Gastrocnemius medialis (tissue), 4 donors: Measurements from ENCODE around the gene SLC47A2. TPM values are rescaled to one million over a fixed set of nuclear protein-coding genes. Genes with fewer than 3 reads are reported as not detected.
A peak's percentile ranks its signal among the peaks of the same experiment; 100 is the strongest.

ENCODE experiments used
- ATAC-seq, 2 donors: fragments of 150-250 bp; one replicate each; pipeline ENCODE4 v1.9.1; 2016
- DNase-seq, 2 donors: peaks; one replicate each; pipeline ENCODE4 v3.0.0-alpha.2; 2019
- H3K27ac ChIP-seq, 4 donors: fragments of 200-600 bp; sonication (generic); 1 replicate in 1 of 4; 2 replicates in 3 of 4; pipeline ENCODE4 v1.5.1; 2016 to 2018; ENCODE audit warnings: mild to moderate bottlenecking in 2 of 4, moderate library complexity in 1 of 4
- H3K27me3 ChIP-seq, 3 donors: fragments of 200-600 bp; sonication (generic) in 2 of 3; 1 replicate in 1 of 3; 2 replicates in 2 of 3; pipeline versions ENCODE4 v1.5.1 to v1.6.0; 2016 to 2019; ENCODE audit warnings: mild to moderate bottlenecking in 1 of 3, moderate library complexity in 1 of 3
- H3K36me3 ChIP-seq, 2 donors: fragments of 200-600 bp; sonication (generic) in 1 of 2; one replicate each; pipeline ENCODE4 v1.5.1; 2017 to 2018
- H3K4me1 ChIP-seq, 2 donors: fragments of 200-600 bp; sonication (generic) in 1 of 2; one replicate each; pipeline ENCODE4 v1.5.1; 2016 to 2017; ENCODE audit warnings: mild to moderate bottlenecking in 2 of 2
- H3K4me3 ChIP-seq, 4 donors: fragments of 200-600 bp; sonication (generic) in 3 of 4; 1 replicate in 1 of 4; 2 replicates in 3 of 4; pipeline ENCODE4 v1.5.1; 2016 to 2019; ENCODE audit warnings: mild to moderate bottlenecking in 2 of 4
- H3K9me3 ChIP-seq, 3 donors: fragments of 200-600 bp; sonication (generic) in 2 of 3; 1 replicate in 1 of 3; 2 replicates in 2 of 3; pipeline ENCODE4 v1.5.1; 2016 to 2019
- POLR2A ChIP-seq, 2 donors: fragments of 450-650 bp; IDR thresholded peaks; one replicate each; pipeline ENCODE4 v1.6.1; 2017; ENCODE audit warnings: antibody characterized with exemption in 2 of 2, mild to moderate bottlenecking in 2 of 2, moderate library complexity in 2 of 2
- in situ Hi-C, 4 donors: fragments of 200-750 bp; cut with MboI; loops; one replicate each; pipeline versions ENCODE4 v1.15.0 to v1.8.0; 2017; ENCODE audit warnings: low sequenced_read_pairs in 4 of 4
- intact Hi-C: fragments of 100-400 bp; cut with DNase I; formaldehyde crosslinking; loops from one replicate; pipeline ENCODE4 v1.15.1; 2023; ENCODE audit warnings: low total_unique reads
- total RNA-seq, 4 donors: library from RNA; depleted of rRNA; stranded (reverse); fragments of >200 nt; gene quantifications; one replicate each; pipeline versions ENCODE4 v1.1.0 to v1.2.3, GENCODE V29; 2016
- TF ChIP-seq, protein P1 (sequence below), 5 experiments: fragments of 450-650 bp in 3 of 5; fragments of 200-600 bp in 2 of 5; sonication (generic) in 2 of 5; IDR thresholded peaks in 4 of 5; conservative IDR thresholded peaks in 1 of 5; 1 replicate in 4 of 5; 2 replicates in 1 of 5; pipeline ENCODE4 v1.5.1; 2016 to 2019; ENCODE audit warnings: antibody characterized with exemption in 5 of 5, mild to moderate bottlenecking in 3 of 5, moderate library complexity in 3 of 5

SLC47A2 gene
- total RNA-seq, 4 donors from 2014 or later: 0.15 to 1.0 TPM; not detected in 2

DNA sequence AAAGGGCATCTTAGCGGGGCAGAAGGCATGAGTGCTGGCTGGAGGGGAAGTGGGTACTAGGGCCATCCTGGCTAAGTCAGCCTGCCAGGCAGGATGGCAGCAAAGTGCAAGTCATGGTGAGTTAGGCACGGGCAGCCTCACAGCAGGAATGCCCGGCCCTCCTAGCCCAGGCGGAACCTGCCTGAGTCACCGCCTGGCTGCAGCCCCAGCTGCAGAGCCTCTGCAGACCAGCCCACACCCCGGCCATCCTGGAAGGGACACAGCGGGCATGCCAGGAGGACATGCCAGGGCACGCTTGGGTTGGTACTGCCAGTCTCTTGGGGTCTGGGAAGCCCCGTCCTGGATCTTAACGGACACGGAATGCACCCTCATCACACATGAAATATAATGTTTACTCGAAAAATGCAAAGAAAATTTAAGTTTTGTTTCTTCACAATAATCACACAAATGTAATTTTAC lies 36.7 kb upstream of the SLC47A2 start:
- intact Hi-C loops: loop anchor here (1.0 to 5.0 kb wide), 6 partner anchors 29 to 391 kb away; partner anchors contain the start of genes ALDH3A2, B9D1 and SLC47A1
- peak; percentile 83 to 84 for ATAC-seq

DNA sequence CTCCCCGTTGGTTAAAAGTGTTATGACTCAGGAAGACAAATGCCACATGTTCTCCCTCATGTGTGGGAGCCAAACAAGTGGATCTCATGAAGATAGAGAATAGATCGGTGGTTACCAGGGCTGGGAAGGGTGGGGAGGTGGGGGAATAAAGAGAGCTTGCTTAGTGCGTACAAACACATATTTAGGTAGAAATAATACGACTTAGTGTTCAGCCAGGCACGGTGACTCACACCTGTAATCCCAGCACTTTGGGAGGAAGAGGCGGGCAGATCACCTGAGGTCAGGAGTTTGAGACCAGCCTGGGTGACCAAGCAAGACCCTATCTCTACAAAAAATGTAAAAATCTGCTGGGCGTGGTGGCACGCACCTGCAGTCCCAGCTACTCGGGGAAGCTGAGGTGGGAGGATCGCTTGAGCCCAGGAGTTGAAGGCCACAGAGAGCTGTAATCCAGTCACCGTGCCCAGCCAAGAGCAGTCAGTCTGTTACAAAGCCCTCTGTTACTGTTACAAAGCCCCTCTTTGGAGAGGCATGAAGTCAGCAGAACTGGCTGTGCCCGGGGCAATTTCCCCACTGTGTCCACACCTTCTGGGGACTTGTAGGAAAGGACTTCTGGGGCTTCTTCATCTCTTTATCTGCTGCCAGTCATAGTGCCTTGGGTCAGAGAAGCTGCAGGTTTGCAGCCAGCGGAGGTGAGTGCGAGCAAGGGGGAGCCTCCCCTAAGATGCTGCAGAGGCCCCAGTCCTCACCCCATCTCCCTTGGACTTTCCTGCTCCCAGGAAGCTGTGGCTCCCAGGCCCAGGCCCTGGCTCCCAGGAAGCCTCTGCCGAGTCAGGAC lies 36.0 kb upstream of the SLC47A2 start:
- intact Hi-C loops: loop anchor here (1.0 to 5.0 kb wide), 6 partner anchors 28 to 390 kb away; partner anchors contain the start of genes ALDH3A2, B9D1 and SLC47A1
- no peaks in the 10 kb centered on the region for H3K9me3 ChIP-seq
- in situ Hi-C loops: loop anchor here in 3 of 4 donors (25.0 kb wide), 1 partner anchor 390 kb away; the partner anchor contains the start of gene B9D1 (in 3 of the 3)
- no peak overlapping the region for H3K4me3 ChIP-seq
- no peak for TF ChIP-seq POLR2A (IDR thresholded peaks at IDR 0.05)
- TF ChIP-seq, protein P1, sequence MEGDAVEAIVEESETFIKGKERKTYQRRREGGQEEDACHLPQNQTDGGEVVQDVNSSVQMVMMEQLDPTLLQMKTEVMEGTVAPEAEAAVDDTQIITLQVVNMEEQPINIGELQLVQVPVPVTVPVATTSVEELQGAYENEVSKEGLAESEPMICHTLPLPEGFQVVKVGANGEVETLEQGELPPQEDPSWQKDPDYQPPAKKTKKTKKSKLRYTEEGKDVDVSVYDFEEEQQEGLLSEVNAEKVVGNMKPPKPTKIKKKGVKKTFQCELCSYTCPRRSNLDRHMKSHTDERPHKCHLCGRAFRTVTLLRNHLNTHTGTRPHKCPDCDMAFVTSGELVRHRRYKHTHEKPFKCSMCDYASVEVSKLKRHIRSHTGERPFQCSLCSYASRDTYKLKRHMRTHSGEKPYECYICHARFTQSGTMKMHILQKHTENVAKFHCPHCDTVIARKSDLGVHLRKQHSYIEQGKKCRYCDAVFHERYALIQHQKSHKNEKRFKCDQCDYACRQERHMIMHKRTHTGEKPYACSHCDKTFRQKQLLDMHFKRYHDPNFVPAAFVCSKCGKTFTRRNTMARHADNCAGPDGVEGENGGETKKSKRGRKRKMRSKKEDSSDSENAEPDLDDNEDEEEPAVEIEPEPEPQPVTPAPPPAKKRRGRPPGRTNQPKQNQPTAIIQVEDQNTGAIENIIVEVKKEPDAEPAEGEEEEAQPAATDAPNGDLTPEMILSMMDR (IDR thresholded peaks at IDR 0.05 in 4 of 5, conservative IDR thresholded peaks at IDR 0.05 in 1 of 5): no peak
- ATAC-seq (peak; percentile 28 to 32), DNase-seq (no peak)
- peak overlapping the region; percentile 83 to 94 (median 92) for H3K27ac ChIP-seq
- H3K27me3 ChIP-seq: no peaks in the 10 kb centered on the region
- peaks cover 17 to 33% of the 10 kb centered on the region in 2 donors for H3K4me1 ChIP-seq
- no peaks in the 10 kb centered on the region for H3K36me3 ChIP-seq

More for the DNA sequence above, 36.7 kb upstream of the SLC47A2 start:
- H3K4me1 ChIP-seq: peaks cover 17 to 33% of the 10 kb centered on the region in 2 donors
- H3K27me3 ChIP-seq: no peaks in the 10 kb centered on the region
- peak overlapping the region; percentile 83 to 94 (median 92) for H3K27ac ChIP-seq
- peak; percentile 21 to 35 for TF ChIP-seq POLR2A (IDR thresholded peaks at IDR 0.05)
- TF ChIP-seq, protein P1 (IDR thresholded peaks at IDR 0.05 in 4 of 5, conservative IDR thresholded peaks at IDR 0.05 in 1 of 5): no peak
- in situ Hi-C loops: loop anchor here in 3 of 4 donors (25.0 kb wide), 1 partner anchor 391 kb away; the partner anchor contains the start of gene B9D1 (in 3 of the 3)
- no peaks in the 10 kb centered on the region for H3K9me3 ChIP-seq
- H3K4me3 ChIP-seq: peak overlapping the region in 1 of 4 donors; percentile 7
- peak; percentile 87 to 93 for DNase-seq
- H3K36me3 ChIP-seq: no peaks in the 10 kb centered on the region

DNA sequence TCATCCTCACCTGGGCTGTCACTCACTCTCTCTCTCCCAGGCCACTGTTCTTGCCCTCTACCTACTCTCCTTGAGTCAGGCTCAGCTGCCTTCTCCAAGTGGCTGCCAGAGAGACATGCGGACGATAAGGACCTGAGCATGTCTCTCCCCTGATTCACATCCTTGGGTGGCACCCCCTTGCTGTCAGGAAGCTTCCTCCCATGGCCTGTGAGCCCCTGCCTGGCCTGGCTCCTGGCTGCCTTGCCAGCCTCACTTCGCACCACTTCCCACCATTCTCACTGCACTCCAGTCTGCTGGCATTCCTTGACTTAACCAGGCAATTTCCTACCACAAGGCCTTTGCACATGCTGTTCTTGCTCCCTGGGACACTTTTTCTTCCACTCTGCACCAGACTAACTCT lies 34.5 kb upstream of the SLC47A2 start:
- H3K9me3 ChIP-seq: no peaks in the 10 kb centered on the region
- ATAC-seq (no peak), DNase-seq (no peak)
- TF ChIP-seq, protein P1 (IDR thresholded peaks at IDR 0.05 in 4 of 5, conservative IDR thresholded peaks at IDR 0.05 in 1 of 5): no peak
- no peak for TF ChIP-seq POLR2A (IDR thresholded peaks at IDR 0.05)
- peak overlapping the region in 3 of 4 donors; percentile 34 to 90 (median 64) for H3K27ac ChIP-seq
- H3K36me3 ChIP-seq: no peaks in the 10 kb centered on the region
- in situ Hi-C loops (loop anchor here in 3 of 4 donors (25.0 kb wide), 1 partner anchor 389 kb away; the partner anchor contains the start of gene B9D1 (in 3 of the 3)), intact Hi-C loops (loop anchor here (5.0 kb wide), 4 partner anchors 79 to 389 kb away; partner anchors contain the start of genes B9D1 and SLC47A1)
- H3K4me3 ChIP-seq: no peak overlapping the region
- peaks cover 17 to 33% of the 10 kb centered on the region in 2 donors for H3K4me1 ChIP-seq
- H3K27me3 ChIP-seq: no peaks in the 10 kb centered on the region

DNA sequence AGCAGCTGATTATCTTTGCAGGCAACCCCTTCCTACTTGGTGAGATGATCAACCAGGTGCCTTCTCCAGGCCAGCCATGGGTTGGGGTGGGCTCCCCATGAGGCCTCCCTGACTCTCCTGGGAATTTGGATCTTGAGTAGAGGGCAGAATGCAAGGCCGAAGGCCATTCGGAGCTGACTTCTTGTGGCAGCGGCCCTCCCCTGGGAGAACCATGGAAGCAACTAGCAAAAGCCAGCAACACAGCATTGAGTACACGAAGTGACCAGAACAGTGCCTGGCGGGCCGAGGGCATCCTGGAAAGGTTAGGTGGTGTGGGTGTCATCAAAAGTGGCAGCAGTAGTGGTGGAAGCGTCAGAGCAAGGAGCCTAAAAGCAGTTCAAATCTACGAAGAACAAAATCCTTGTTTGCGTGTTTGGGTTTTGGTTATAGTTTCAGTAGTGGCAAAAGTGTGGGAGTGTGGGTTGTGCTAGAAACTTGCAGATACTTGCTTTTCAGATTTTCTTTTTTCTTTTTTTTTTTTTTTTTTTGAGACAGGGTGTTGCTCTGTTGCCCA lies 33.7 kb upstream of the SLC47A2 start:
- no peaks in the 10 kb centered on the region for H3K27me3 ChIP-seq
- no peak for TF ChIP-seq POLR2A (IDR thresholded peaks at IDR 0.05)
- no peaks in the 10 kb centered on the region for H3K9me3 ChIP-seq
- H3K4me1 ChIP-seq: peaks cover 20 to 33% of the 10 kb centered on the region in 2 donors
- DNase-seq (no peak), ATAC-seq (no peak)
- H3K36me3 ChIP-seq: no peaks in the 10 kb centered on the region
- intact Hi-C loops (loop anchor here (5.0 kb wide), 4 partner anchors 78 to 388 kb away; partner anchors contain the start of genes B9D1 and SLC47A1), in situ Hi-C loops (loop anchor here in 3 of 4 donors (25.0 kb wide), 1 partner anchor 388 kb away; the partner anchor contains the start of gene B9D1 (in 3 of the 3))
- H3K4me3 ChIP-seq: no peak overlapping the region
- no peak overlapping the region for H3K27ac ChIP-seq
